ENCODE data around the gene TFAP2A. TPM values are rescaled to one million over a fixed set of nuclear protein-coding genes. Genes with fewer than 3 reads are reported as not detected.

Gene TFAP2A
- total and polyA plus RNA-seq, 8 donors = 0.17 to 0.97 (median 0.39) TPM

DNA sequence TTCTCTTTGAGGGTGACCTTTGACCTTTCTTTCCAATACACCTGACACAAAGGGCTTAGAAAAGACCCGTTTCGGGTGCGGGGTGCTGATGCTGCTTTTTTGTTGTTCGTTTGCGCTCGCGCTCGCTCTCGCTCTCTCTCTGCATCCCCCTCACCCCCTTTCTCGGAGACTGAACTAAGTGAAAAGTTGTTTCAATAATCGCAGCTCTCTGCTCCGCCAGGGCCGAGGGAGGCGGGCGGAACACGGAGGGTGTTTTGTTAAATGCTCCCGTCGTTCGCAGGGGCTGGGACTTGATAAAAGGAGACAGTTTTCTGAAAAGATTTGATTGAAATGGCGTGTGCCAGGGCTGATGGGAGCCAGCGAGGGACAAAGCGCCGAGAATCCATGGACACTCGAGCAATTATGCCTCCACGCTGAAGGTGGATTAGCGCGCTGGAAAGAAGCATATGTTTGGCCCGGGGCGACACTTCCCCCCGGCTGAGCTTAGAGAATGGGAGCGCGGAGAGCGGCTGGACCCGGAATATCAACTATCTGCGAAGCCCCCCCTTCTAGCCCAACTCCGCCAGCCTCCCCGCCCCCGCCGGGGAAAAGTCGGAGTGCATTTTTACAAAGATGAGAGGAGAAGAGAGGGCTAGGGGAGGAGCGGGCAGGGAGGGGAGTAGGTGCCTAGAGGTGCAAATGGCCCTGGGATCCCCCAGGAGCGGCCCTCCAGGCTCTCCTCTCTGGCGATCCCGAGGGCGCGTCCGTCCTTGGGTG, 25.0 kb downstream of the TFAP2A start:
- Histone ChIP-seq H3K27me3 (peaks cover 98 to 100% of the 10 kb centered on the region in 2 donors), H3K27ac (no peak overlapping the region), H3K36me3 (no peaks in the 10 kb centered on the region), H3K9me3 (no peaks in the 10 kb centered on the region), H3K4me3 (no peak overlapping the region), H3K4me1 (no peaks in the 10 kb centered on the region)
- TF ChIP-seq, protein P1, sequence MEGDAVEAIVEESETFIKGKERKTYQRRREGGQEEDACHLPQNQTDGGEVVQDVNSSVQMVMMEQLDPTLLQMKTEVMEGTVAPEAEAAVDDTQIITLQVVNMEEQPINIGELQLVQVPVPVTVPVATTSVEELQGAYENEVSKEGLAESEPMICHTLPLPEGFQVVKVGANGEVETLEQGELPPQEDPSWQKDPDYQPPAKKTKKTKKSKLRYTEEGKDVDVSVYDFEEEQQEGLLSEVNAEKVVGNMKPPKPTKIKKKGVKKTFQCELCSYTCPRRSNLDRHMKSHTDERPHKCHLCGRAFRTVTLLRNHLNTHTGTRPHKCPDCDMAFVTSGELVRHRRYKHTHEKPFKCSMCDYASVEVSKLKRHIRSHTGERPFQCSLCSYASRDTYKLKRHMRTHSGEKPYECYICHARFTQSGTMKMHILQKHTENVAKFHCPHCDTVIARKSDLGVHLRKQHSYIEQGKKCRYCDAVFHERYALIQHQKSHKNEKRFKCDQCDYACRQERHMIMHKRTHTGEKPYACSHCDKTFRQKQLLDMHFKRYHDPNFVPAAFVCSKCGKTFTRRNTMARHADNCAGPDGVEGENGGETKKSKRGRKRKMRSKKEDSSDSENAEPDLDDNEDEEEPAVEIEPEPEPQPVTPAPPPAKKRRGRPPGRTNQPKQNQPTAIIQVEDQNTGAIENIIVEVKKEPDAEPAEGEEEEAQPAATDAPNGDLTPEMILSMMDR (IDR thresholded peaks at IDR 0.05) = no peak
- intact Hi-C loops (cut with DNase I) = no loop called here
- DNase-seq (no peak), ATAC-seq (no peak)

DNA sequence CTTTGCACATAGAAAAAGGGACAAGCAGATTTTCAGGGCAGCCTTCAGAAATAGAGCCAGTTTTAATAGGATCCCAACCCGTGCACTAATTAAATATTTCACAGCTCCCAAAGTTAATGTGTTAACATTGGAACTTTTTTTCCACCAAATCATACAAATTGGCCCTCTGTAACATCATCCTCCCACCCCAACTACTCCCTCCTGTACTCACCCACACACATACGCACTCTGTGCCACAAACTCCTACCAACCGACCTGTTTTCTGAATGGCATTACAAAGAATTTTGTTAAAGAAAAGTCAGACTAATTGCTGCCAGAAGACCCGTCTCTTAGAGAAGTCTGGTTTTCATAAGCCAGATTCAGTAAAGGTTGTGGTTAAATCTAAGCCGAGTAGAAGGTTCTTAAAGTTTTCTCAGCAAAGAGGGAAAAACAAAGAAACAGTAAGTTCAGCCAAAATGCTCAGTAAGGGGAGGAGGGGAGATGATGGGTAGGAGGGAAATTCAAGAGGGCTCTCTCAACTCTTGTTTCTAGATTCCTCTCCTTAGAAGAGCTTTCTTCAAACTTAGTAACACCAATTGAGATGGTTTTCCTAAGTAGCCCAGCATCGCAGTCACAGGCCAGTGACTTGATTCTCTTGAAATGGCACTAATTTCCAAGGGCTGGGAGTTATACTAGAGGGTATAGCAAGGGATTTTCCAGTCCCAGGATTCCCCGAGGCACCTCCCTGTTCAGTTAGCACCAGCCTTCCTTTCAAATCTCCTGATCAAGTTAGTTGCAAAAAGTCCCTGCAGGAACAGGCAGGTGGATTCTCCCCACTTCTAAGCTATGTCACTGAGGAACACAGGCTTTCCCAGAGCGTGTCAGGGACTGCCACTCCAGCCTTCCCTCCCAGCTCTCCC, 27.9 kb downstream of the TFAP2A start:
- Histone ChIP-seq H3K36me3 (no peaks in the 10 kb centered on the region), H3K27ac (no peak overlapping the region), H3K9me3 (no peaks in the 10 kb centered on the region), H3K4me1 (no peaks in the 10 kb centered on the region), H3K4me3 (no peak overlapping the region), H3K27me3 (peaks cover 100% of the 10 kb centered on the region in 2 donors)
- TF ChIP-seq, protein P1 (IDR thresholded peaks at IDR 0.05) = no peak
- no peak for ATAC-seq
- intact Hi-C loops (cut with DNase I) = no loop called here
- DNase-seq = no peak

DNA sequence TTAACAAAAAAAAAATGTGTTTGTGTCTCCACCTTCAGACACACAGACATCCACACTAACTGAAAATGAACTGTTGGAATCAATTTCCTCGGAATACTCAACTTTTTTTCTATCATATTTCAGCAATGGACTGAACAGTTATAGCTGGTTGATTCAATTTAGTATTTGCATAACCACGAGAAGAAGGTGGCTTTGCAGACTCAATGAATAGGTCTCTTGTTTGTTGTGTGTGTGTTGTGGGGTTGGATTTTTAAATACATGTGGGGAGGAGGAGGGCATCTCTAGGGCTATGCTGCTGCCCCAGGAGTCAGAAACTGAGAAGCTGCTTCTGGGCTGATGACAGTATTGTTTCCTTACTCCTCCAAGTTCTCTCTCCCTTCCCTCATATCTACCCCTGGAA, 28.7 kb downstream of the TFAP2A start:
- H3K4me1 ChIP-seq = no peaks in the 10 kb centered on the region
- TF ChIP-seq, protein P1 (IDR thresholded peaks at IDR 0.05) = no peak
- intact Hi-C loops (cut with DNase I) = no loop called here

DNA sequence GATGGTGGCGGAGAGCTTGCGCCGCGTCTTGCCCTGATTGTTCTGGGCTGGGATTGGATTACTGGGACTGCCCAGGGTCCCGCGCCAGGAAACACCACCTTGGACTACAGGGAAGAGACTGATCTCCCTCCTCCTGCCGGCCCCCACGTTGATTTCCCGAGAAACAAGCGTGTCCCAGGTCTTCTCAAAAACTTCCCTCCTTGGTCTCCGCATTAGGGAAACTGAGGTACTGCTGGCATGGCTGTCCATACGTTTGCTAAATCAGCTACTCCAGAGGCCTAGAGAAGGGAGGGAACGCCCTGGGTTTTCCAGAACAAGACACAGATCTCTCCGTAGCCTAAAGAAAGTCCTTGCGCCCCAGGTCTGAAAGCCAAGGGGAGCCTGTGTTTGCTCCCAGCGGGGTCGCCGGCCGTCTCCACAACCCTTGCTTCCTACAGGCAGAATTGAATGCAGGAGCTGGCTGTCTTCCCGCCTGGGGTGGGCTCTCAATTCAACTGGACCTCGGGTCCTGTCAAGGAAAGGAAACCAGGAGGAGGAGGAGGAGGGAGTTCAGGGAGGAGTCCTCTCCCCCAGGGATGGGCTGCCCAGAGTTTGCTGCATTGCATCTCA, 29.2 kb downstream of the TFAP2A start:
- no peaks in the 10 kb centered on the region for H3K4me1 ChIP-seq
- no peak overlapping the region for H3K27ac ChIP-seq
- H3K4me3 ChIP-seq = no peak overlapping the region
- intact Hi-C loops (cut with DNase I) = no loop called here
- DNase-seq (no peak), ATAC-seq (no peak)
- H3K36me3 ChIP-seq = no peaks in the 10 kb centered on the region
- no peaks in the 10 kb centered on the region for H3K9me3 ChIP-seq
- peaks cover 99 to 100% of the 10 kb centered on the region in 2 donors for H3K27me3 ChIP-seq
- TF ChIP-seq, protein P1 (IDR thresholded peaks at IDR 0.05) = no peak

More for the DNA sequence above, 28.7 kb downstream of the TFAP2A start:
- H3K36me3 ChIP-seq = no peaks in the 10 kb centered on the region
- H3K4me3 ChIP-seq = no peak overlapping the region
- no peak for DNase-seq
- no peak overlapping the region for H3K27ac ChIP-seq
- no peaks in the 10 kb centered on the region for H3K9me3 ChIP-seq
- ATAC-seq = no peak
- peaks cover 100% of the 10 kb centered on the region in 2 donors for H3K27me3 ChIP-seq
